GM18861 (cell line): Measurements from ENCODE around the gene FAU.
"Not testable (repeated sequence)": the region's sequence is repeated elsewhere in the genome, so short reads cannot be mapped to it uniquely, and the experiment has no call there.

Experiments used
- ATAC-seq: cut with Tn5 transposase; IDR thresholded peaks from one replicate; pipeline ENCODE4 v1.9.1; 2021; ENCODE audit not compliant: unreplicated experiment

FAU gene

DNA sequence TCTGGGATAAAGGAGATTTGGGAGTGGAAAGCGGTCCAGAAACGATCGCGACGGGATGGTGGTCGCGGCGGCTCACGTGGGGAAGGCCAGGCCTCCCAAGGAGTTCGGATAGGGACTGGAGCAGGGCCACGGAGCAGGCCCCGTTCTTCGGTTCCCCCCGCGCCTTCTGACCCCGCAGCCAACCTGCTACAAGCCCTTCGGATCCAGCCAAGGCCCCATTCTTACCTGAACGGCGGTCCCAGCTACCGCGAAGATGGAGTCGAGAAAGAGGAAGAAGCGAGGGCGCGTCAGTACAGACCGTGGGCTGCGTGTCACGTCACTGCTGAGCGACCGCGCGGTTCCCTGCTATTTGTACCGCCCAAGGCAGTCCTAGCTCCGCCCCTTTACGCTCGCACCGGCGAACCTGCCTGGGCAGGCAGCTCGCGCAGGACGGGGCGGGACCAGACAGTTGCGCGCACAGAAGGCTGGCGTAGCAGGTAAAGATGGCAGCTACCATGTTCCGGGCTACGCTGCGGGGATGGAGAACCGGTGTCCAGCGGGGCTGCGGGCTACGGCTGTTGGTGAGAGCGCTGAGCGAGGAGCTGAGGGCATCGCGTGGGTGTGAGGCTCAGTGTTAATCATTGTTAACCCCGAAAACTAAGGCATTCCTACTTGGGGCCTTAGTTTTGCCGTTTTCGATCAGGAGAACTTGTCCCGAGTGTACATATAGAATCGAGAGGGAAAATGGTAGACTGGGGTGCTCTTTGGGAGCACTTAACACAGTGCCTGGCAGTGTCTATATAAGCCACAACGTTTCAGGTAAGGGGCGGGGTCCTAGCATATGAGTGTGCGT, at the start of gene FAU, which contains the start of gene MRPL49:
Gene FAU, minus strand, starts transcription at position 270 of the 832 bp plus-strand sequence. CDS start 321 bp downstream, outside the sequence.
Gene MRPL49, plus strand, starts transcription at position 457 of the 832 bp plus-strand sequence. Its CDS starts 26 bp downstream, at position 483.
- peak; percentile 57 for ATAC-seq

DNA sequence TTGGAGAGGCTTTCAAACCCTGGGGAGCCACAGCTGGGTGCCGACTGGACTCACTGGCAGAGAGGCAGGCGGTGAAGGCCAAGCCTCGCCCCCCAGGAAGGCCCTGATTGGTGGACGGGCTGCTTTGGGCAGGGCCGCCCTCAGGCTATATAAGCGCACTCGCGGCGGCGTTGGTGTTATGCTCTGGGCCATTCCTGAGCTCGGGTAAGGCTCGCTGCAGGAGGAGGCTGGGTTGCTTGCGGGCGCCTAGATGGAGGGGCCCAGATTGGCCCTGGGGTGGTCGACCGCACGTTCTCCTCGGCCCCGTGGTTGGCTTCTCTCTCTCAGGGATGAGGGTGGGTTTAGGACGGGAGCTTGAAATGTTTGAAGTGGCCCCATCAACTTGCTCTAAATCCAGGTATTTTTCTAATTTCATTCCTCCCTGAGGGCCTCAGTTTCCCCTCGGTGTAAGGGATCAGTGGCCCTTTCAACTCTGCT, 48.2 kb upstream of the FAU start, which contains the start of gene SPDYC:
Gene SPDYC, plus strand, starts transcription at position 176 of the 477 bp plus-strand sequence. CDS start 1,125 bp downstream, outside the sequence.
- no peak for ATAC-seq

DNA sequence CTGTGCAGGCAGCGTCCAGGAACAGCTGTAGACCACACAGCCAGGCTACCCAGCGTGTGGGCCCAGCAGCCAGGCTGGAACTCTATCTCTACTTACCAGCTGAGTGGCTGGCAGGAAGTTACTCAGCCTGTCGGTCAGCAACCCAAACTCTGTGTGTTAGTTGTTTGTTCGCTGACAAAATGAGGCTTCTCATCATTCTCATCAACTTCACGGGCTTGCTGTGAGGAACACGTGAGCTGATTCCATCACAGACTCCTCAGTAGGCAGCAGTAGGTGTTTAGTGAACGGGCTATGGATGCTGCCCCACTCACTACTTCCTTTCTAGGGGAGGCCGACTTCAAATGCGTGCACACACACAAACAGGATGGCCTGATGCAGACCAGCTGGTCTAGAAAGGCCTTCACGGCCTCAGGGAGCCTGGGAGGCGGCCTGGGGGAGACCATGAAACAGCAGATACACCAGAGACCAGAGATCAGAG, 47.3 kb upstream of the FAU start:
- ATAC-seq = no peak

DNA sequence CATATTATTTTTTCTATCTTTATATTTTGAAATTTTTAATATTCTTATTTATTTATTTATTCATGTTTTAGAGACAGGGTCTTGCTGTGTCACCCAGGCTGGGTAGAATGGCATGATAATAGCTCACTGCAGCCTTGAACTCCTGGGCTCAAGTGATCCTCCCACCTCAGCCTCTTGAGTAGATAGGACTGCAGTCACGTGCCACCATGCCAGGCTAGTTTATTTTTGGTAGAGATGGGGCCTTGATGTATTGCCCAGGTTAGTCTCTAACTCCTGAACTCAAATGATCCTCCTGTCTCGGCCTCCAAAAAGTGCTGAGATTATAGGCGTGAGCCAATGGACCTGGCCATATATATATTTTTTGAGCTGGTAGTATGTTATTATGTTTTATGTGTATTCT, 45.7 kb upstream of the FAU start:
- ATAC-seq = no peak

DNA sequence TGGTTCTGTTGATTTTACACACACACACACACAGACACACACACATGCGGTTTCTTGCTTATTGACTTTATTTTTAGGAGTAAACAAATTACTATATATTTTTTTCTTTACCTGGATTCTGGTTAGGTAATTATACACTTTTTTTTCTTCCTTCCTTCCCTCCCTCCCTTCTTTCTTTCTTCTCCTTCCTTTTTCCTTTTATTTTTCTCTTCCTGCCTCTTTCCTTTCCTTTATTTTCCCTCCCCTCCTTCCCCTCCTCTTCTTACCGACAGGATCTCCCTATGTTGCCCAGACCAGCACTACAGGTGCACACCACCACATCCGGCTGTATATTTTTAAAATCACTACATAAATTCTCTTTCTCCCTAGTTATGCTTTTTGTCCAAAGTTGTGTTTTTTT, 45.0 kb upstream of the FAU start:
- ATAC-seq = no peak

DNA sequence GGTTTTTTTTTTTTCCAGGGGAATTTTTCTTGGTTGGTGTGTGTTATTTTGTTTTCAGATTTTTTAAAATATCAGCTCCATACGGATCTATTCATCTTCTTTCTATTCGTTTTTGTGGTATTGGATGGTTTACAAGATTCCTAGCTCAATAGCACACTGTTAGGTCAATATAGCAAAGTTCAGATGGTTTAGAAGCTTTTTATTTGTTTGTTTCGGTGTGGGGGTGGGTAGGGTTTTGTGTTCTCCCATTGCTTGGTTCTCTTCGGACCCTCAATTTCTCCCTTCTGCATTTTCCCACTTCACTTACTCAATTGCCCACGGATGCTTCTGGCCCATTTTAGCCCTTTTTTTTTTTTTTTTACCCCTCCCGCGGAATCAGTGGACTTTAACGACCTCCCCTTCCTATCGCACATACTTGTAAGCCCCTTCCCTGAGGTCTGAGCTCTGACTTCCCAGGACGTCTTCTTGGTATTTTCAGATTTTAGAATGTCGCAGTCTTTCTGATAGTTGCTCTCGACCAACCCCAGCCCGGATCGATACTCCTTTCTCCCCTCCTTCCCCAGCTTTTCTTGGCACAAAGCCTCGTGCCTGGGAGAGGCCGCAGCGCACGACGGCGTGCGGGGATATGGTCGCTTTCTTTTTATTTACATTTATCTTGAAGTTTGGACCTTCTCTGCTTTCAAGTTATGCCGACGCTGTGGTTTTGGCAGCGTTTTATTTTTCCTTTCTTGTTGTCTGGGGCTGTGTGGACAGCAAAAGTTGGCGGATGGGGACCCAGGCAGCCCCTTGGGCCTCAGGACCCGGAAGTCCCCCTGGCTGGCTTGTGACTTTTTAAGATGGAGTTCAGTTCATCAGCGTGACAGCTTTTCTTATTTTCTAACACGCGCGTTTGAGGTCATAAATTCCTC, 43.7 kb upstream of the FAU start:
- ATAC-seq = no peak

DNA sequence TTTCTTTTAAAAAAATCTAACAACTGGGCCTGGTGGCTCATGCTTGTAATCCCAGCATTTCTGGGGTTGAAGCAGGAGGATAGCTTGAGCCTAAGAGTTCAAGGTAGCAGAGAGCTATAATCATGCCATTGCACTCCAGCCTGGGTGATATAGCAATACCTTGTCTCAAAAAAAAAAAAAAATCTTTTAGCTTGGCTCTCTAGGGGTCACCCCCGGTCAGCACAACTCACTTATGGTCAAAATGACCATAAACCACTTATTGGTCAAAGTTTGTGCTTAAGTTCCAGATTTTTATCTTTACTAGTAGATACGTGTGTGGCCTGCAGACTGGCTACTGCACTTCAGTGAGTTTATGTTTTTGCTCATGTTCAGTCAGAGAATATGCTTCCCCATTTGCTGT, 41.8 kb upstream of the FAU start:
- no peak for ATAC-seq

DNA sequence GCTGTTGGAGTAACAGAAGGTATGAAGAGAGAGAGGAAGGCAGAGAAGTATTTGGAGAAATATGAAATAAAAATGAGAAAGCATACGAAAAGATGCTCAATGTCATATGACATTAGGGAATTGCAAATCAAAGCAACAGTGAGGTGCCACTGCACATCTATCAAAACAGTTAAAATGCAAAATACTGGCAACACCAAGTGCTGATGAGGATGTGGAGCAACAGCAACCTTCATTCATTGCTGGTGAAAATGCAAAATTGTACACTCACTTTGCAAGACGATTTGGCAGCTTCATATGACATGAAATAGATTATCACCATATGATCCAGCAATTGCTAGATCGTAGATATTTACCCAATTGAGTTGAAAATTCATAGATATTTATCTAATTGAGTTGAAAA, 38.7 kb upstream of the FAU start:
- no peak for ATAC-seq

DNA sequence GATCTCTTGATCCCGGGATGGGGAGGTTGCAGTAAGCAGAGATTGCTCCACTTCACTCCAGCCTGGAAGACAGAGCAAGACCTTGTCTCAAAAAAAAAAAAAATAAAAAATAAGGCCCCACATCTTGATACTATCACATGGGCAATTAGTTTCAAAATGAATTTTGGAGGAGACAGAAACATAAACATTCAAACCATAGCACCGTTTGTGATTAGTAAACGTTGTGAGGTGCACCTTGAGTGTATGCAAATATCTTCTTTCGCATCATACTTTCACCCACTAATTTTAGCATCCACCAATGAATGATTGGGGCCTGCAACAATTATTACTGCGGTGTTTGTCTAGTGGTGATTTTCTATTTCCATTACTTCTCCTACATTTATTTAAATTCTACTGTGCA, 37.1 kb upstream of the FAU start:
- peak; percentile 94 for ATAC-seq

DNA sequence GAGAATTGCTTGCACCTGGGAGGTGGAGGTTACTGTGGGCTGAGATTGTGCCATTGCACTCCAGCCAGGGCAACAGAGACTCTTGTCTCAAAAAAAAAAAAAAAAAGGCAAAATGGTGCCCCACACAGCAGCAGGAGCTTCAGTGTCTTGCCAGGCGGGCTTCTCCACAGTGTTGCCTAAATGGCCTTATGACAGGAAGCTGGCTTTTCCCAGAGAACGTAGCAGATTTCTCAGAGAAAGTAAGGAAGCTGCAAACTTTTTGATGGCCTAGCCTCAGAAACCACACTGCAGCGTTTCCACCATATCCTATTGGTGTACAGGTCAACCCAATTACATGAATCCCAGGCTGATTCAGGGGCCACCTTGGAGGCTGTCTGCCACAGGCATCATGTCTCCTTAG, 35.4 kb upstream of the FAU start:
- ATAC-seq = no peak

DNA sequence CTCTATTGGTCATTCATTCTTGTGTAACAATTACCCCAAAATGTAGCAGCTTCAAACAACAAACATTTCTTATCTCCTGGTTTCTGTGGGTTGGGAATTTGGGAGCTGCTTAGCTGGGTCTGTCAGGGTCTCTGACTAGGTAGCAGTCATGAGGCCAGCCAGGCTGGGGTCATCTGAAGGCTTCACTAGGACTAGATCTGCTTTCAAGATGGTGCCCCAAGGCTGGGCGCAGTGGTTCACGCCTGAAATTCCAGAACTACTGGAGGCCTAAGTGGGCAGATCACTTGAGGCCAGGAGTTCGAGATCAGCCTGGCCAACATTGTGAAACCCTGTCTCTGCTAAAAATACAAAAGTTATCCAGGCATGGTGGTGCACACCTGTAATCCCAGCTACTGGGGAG, 35.0 kb upstream of the FAU start:
- ATAC-seq = no peak

DNA sequence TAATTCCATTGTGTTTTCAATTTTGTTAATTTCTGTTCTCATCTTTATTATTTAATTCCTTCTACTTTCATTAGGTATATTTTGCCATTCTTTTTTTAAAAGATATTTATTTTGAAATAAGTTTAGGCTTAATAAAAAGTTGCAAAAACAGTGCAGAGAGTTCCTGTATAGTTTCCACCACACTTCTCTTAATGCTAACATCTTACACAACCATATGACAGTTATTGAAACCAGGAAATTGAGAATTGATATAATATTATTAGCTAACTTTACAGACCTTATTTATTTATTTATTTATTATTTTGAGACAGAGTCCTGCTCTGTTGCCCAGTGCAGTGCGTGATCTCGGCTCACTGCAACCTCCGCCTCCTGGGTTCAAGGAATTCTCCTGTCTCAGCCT, 34.3 kb upstream of the FAU start:
- no peak for ATAC-seq

DNA sequence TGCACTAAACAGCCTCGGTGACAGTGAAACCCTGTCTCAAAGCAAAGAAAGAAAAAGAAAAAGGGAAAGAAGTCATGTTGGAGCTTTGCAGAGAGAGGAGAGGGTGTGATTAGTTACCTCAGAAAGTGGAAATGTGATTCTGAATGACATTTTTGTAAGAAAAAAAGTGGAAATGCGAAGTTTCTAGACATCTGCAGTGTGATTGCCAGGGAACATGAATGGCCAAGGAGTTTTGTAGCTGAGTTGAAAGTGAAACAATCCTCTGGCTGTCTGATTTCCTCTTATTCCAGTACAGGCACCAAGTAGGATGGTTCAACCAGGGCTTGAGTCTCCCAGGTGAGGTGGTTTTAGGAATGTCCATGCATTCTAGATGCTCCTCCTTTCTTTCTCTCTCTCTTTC, 30.2 kb upstream of the FAU start:
- ATAC-seq = no peak

DNA sequence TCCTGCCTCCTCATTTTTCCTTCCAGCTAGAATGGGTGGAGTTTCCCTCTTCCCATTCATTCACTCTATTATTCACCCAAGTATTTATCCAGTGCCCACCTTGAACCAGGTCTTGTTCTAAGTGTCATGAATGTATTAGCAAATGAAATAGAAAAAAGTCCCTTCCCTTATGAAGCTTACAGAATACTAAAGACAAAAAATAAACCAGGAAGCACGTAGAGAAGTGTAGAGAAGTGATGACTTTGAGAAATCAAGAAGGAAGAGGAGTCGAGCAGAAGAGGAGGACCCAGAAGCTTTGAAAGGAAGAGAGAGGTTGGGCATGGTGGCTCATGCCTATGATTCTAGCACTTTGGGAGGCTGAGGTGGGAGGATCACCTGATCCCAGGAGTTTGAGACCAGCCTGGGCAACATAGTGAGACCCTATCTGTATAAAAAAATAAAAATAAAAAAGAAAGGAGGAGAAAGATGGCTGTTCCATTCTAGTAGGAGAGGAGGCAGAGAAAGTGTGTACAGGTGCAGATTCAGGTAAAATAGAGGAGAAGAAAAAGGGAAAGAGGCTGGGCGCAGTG, 29.5 kb upstream of the FAU start:
- no peak for ATAC-seq

DNA sequence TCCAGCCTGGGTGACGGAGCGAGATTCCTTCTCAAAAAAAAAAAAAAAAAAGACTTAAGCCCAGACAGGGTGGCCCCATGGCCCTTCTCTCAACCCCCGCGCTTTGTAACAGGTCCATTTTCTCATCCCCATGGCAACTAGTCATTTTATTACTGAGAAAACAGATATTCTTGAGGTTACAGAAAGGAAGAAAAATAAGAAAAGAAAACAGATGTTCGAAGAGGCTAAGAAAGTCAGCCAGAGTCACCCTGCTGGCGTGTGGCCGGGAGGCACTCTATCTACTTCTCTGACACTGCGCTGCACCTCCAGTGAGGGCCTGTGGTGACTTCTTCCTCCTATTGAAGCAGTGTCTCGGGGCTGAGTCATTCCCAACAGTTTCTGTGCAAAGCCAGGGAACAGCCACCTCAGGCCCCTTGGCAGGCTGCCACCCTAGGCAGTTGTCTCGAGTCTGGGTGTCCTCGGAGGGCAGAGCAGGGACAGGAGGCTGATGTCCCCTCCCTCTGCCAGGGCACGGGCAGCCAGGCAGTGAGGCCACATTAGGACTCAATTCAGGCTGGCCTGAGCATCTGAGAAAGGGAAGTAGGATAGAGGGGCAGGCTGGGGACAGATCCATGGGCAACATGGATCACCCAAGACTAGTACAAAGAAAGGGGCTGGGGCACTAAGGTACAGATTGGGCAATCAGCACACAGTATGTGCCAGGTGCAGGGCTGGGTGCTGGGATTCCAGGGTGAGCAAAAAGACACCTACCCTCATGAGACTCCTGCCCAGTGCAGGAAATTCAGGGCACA, 28.8 kb upstream of the FAU start:
- ATAC-seq = no peak

DNA sequence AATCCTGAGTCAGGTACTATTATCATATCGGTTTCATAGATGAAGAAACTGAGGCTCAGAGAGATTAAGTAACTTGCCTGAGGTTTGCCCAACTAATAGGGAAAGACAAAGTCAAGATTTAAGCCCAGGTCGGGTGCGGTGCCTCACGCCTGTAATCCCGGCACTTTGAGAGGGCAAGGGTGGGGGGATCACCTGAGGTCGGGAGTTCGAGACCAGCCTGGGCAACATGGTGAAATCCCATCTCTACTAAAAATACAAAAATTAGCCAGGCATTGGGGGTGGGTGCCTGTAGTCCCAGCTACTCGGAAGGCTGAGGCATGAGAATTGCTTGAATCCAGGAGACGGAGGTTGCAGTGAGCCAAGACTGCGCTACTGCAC, 28.2 kb upstream of the FAU start:
- ATAC-seq = not testable (repeated sequence)

DNA sequence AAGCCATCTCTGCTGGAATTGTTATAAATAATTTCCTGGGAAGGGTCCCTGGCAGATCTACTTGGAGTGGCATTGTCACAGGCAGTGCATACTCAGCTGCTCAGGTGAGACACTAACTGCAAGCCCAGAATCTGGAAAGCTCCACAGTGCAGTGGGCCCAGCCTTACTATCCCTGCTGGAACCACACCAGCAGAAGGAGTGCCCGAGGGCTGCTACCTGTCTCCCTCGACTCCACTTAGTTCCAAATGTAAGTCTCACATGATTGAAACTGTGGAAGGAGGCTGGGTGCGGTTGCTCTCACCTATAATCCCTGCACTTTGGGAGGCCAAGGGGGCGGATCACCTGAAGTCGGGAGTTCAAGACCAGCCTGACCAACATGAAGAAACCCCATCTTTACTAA, 26.7 kb upstream of the FAU start:
- no peak for ATAC-seq

DNA sequence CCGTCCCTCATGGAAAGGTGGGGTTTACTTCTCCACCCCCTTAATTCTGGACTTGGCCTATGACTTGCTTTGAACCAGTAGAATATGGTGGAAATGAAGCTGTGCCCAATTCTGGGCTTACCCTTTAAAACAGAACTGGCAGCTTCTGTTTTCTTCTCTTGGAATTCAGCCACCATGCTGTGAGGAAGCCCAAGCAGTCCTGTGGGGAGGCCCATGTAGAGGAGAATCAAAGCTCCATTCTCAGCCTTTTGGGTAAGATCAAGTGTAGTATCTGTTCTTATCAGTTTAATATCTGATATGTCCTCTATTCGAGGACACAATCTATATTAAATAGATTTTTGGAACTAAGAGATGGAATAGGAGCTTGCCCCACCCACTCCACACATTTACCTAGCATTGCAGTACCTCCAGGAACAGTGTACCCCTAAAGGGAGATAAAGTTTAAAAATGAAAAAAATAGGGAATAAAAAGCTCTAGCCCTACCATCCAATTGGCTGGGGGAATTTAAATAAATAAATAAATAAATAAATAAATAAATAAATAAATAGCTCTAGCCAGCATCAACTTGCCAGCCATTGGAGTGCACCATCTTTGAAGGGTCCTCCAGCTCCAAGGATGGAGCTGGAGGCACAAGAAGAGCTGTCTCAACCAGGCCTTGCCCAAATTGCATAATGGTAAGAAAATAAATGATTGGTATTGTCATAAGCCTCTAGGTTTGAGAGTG, 25.6 kb upstream of the FAU start:
- no peak for ATAC-seq

DNA sequence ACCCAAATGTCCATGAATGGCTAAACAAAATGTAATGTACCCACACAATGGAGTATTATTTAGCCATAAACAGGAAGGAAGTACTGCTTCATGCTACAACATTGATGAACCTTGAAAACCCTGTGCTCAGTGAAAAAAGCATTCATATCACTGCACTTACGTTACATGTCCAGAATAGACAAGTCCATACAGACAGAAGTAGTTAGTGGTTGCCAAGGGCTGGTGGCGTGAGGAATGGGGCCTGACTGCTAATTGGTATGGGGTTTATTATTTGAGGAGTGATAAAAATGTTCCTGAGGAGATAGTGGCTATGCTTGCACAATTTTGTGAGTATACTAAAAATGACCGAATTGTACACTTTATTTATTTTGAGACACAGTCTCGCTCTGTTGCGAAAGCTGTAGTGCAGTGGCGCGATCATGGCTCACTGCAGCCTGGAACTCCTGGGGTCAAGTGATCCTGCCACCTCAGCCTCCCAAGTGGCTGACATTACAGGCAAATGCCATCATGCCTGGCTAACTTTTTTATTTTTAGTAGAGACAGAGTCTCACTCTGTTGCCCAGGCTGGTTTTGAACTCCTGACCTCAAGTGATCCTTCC, 20.1 kb upstream of the FAU start:
- ATAC-seq = no peak
